PC-3 (cell line): ENCODE results near the gene RNF103.

Experiments used
- CTCF ChIP-seq: fragments of 300-600 bp; sonication (generic); conservative IDR thresholded peaks from 2 replicates; pipeline ENCODE4 v1.5.1; 2017; ENCODE audit warnings: antibody characterized with exemption, low read depth, mild to moderate bottlenecking, low read length
- EZH2phosphoT487 ChIP-seq: fragments of 300-600 bp; sonication (generic); IDR thresholded peaks from 2 replicates; pipeline ENCODE4 v1.6.1; 2018; ENCODE audit warnings: mild to moderate bottlenecking, antibody characterized with exemption, low read length, borderline replicate concordance

- TF ChIP-seq CTCF (no peak), EZH2phosphoT487 (no peak)
Observed at GRCh38 chr2:86622519-86623042, 1.1 kb downstream of the RNF103 start.
